Kidney (tissue), 14 donors: ENCODE measurements around the gene MSX1. TPM values are rescaled to one million over a fixed set of nuclear protein-coding genes. Genes with fewer than 3 reads are reported as not detected.

ENCODE experiments used
- DNase-seq, 5 donors: peaks; one replicate each; pipeline ENCODE4 v3.0.0-alpha.2; 2013 to 2020
- FAIRE-seq: peaks from 2 replicates; lab custom pipeline; 2012; peaks lifted over from hg19 to GRCh38; lab: Jason Lieb, UNC
- H3K27ac ChIP-seq, 2 donors: one replicate each; pipeline ENCODE4 v1.7.0; 2013; ENCODE audit warnings: low read depth in 2 of 2, low read length in 2 of 2, inconsistent platforms in 1 of 2
- H3K27me3 ChIP-seq: one replicate; pipeline ENCODE4 v1.7.1; 2013; ENCODE audit warnings: low read length, inconsistent platforms; ENCODE audit not compliant: control insufficient read depth, insufficient read depth
- H3K36me3 ChIP-seq, 3 donors: one replicate each; pipeline versions ENCODE4 v1.7.0 to v1.7.1; 2013; ENCODE audit warnings: low read length in 3 of 3, control low read depth in 1 of 3, inconsistent platforms in 1 of 3; ENCODE audit not compliant: insufficient read depth in 3 of 3, control insufficient read depth in 2 of 3
- H3K4me1 ChIP-seq, 3 donors: one replicate each; pipeline versions ENCODE4 v1.7.0 to v1.7.1; 2013; ENCODE audit warnings: low read length in 3 of 3, inconsistent platforms in 1 of 3, low read depth in 1 of 3; ENCODE audit not compliant: control insufficient read depth in 2 of 3, insufficient read depth in 2 of 3
- H3K4me3 ChIP-seq, 3 donors: one replicate each; pipeline versions ENCODE4 v1.7.0 to v1.8.1; 2013; ENCODE audit warnings: low read length in 3 of 3, control low read depth in 1 of 3, inconsistent platforms in 1 of 3
- H3K9ac ChIP-seq, 3 donors: one replicate each; pipeline versions ENCODE4 v1.7.0 to v1.7.1; 2013; ENCODE audit warnings: low read length in 3 of 3, control low read depth in 1 of 3, inconsistent platforms in 1 of 3
- H3K9me3 ChIP-seq, 3 donors: one replicate each; pipeline versions ENCODE4 v1.7.0 to v1.7.1; 2013; ENCODE audit warnings: low read length in 3 of 3, control low read depth in 1 of 3, inconsistent platforms in 1 of 3; ENCODE audit not compliant: control insufficient read depth in 2 of 3, insufficient read depth in 1 of 3
- intact Hi-C: fragments of 100-400 bp; cut with DNase I; formaldehyde crosslinking; loops from one replicate; pipeline ENCODE4 v1.11.1; 2022
- polyA plus RNA-seq: library from polyadenylated mRNA; stranded (reverse); fragments of 350-450 nt; fragmentation: Illumina TruSeq; extraction: RNeasy Lipid Tissue Mini Kit (QIAGEN cat#74804); gene quantifications from one replicate; pipeline ENCODE4 v1.2.3, GENCODE V29; 2014; ENCODE audit warnings: low read depth, low replicate concordance; ENCODE audit not compliant: insufficient read depth
- total RNA-seq: library from RNA; stranded (reverse); fragmentation: NEBNext Ultra II Directional; extraction: Animal tissue kit (Norgen Biotek cat#: 25700); gene quantifications from one replicate; pipeline ENCODE4 v1.2.1, GENCODE V29; 2021
- TF ChIP-seq, protein P1 (sequence below): IDR thresholded peaks from 3 replicates; pipeline ENCODE4 v1.5.1; 2012; ENCODE audit warnings: mild to moderate bottlenecking, moderate library complexity, borderline replicate concordance; ENCODE audit not compliant: insufficient read depth; ENCODE audit errors: extremely low read depth
- donor health status: control.
- donor health status: control.
- donor health status: control.
- donor health status: control.
- donor health status: control.
- donor health status: DM: yes; HTN: yes; CAD: no.
- donor health status: Normal renal cell carcinoma (clear cell type).

MSX1 gene
- total and polyA plus RNA-seq, 2 donors from 2014 or later: 2.3 to 3.0 TPM

DNA sequence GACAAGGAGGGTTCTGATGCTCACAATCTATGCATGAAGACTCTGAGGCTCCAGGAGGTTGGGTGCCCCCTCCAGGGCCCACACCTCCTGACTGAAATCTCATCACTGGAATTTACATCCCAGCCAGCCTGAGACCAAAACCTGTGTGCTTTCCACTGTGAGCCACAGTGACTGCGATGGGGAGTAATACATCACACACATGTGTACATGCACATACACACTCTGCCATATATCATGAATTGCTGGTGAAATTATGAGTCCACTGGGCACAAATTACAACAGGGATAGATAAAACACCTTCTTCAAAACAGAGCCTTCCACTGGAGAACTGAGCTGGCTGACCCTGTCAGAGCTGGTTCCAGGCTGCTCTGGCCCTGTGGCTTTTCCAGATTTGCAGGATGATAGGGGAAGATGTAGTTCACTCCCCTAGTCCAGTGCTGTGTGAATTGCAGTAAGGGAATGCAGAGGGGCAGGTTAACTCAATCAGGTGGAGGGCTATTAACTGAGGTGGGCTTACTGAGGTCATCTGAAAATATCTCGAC is 35.8 kb upstream of the MSX1 start:
- intact Hi-C loops: no loop called here
- DNase-seq: peak in 1 of 5 donors; percentile 5

DNA sequence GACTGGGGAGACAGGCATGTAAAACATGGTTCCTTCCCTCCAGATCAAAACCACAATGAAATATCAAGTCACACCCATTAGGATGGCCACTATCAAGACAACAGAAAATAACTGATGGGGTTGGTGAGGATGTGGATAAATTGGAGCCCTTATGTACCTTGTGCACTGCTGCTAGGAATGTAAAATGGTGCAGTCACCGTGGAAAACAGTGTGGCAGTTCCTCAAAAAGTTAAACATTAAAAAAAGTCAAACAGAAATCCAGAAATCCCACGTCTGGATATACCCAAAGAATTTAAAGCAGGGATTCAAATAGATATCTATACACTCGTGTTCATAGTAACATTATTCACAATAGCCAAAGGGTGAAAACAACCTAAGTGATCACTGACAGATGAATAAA is 35.2 kb upstream of the MSX1 start:
- H3K4me3 ChIP-seq: no peak overlapping the region

More for the DNA sequence above, 35.8 kb upstream of the MSX1 start:
- Histone ChIP-seq H3K4me1 (no peaks in the 10 kb centered on the region), H3K36me3 (no peaks in the 10 kb centered on the region), H3K27ac (no peak overlapping the region), H3K4me3 (no peak overlapping the region), H3K9ac (no peak overlapping the region), H3K27me3 (no peaks in the 10 kb centered on the region), H3K9me3 (no peaks in the 10 kb centered on the region)
- TF ChIP-seq, protein P1, sequence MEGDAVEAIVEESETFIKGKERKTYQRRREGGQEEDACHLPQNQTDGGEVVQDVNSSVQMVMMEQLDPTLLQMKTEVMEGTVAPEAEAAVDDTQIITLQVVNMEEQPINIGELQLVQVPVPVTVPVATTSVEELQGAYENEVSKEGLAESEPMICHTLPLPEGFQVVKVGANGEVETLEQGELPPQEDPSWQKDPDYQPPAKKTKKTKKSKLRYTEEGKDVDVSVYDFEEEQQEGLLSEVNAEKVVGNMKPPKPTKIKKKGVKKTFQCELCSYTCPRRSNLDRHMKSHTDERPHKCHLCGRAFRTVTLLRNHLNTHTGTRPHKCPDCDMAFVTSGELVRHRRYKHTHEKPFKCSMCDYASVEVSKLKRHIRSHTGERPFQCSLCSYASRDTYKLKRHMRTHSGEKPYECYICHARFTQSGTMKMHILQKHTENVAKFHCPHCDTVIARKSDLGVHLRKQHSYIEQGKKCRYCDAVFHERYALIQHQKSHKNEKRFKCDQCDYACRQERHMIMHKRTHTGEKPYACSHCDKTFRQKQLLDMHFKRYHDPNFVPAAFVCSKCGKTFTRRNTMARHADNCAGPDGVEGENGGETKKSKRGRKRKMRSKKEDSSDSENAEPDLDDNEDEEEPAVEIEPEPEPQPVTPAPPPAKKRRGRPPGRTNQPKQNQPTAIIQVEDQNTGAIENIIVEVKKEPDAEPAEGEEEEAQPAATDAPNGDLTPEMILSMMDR: no peak
- no peak for FAIRE-seq

GRCh38 chr4:4825431-4825830 is 34.0 kb upstream of the MSX1 start:
- Histone ChIP-seq H3K9ac (no peak overlapping the region), H3K36me3 (no peaks in the 10 kb centered on the region), H3K27me3 (no peaks in the 10 kb centered on the region), H3K4me1 (no peaks in the 10 kb centered on the region), H3K9me3 (no peaks in the 10 kb centered on the region), H3K4me3 (no peak overlapping the region), H3K27ac (no peak overlapping the region)
- peak in 1 of 5 donors; percentile 14 for DNase-seq
- no peak for FAIRE-seq
- TF ChIP-seq, protein P1: no peak
- intact Hi-C loops: no loop called here

More for the DNA sequence above, 35.2 kb upstream of the MSX1 start:
- no peaks in the 10 kb centered on the region for H3K9me3 ChIP-seq
- H3K9ac ChIP-seq: no peak overlapping the region
- intact Hi-C loops: no loop called here
- DNase-seq (no peak), FAIRE-seq (no peak)
- H3K36me3 ChIP-seq: no peaks in the 10 kb centered on the region
- TF ChIP-seq, protein P1: no peak
- H3K27me3 ChIP-seq: no peaks in the 10 kb centered on the region
- no peak overlapping the region for H3K27ac ChIP-seq
- H3K4me1 ChIP-seq: no peaks in the 10 kb centered on the region

GRCh38 chr4:4829837-4830236 is 29.6 kb upstream of the MSX1 start:
- no peak overlapping the region for H3K27ac ChIP-seq
- H3K4me1 ChIP-seq: no peaks in the 10 kb centered on the region
- FAIRE-seq (no peak), DNase-seq (peak in 1 of 5 donors; percentile 3)
- H3K4me3 ChIP-seq: no peak overlapping the region
- no peaks in the 10 kb centered on the region for H3K27me3 ChIP-seq
- TF ChIP-seq, protein P1: no peak
- H3K9ac ChIP-seq: no peak overlapping the region
- H3K9me3 ChIP-seq: no peaks in the 10 kb centered on the region
- H3K36me3 ChIP-seq: no peaks in the 10 kb centered on the region
- intact Hi-C loops: no loop called here
